Transverse colon (tissue), 4 donors: ENCODE measurements around the gene KRTAP20-1. TPM values are rescaled to one million over a fixed set of nuclear protein-coding genes. Genes with fewer than 3 reads are reported as not detected.

Source experiments
- DNase-seq: peaks from one replicate; pipeline ENCODE4 v3.0.0-alpha.2; 2019
- H3K27ac ChIP-seq, 4 donors: fragments of 200-600 bp; sonication (generic); 2 replicates each; pipeline ENCODE4 v1.5.1; 2016 to 2018; ENCODE audit warnings: inconsistent platforms in 4 of 4
- H3K27me3 ChIP-seq: fragments of 200-600 bp; sonication (generic); 2 replicates; pipeline ENCODE4 v1.5.1; 2017; ENCODE audit warnings: inconsistent platforms
- H3K36me3 ChIP-seq, 4 donors: fragments of 200-600 bp; sonication (generic); 2 replicates each; pipeline ENCODE4 v1.5.1; 2017 to 2019; ENCODE audit warnings: inconsistent platforms in 4 of 4
- H3K4me1 ChIP-seq, 4 donors: fragments of 200-600 bp; sonication (generic); 2 replicates each; pipeline ENCODE4 v1.5.1; 2017 to 2020; ENCODE audit warnings: inconsistent platforms in 4 of 4
- H3K4me3 ChIP-seq, 4 donors: fragments of 200-600 bp; sonication (generic); 1 replicate in 1 of 4; 2 replicates in 3 of 4; pipeline versions ENCODE4 v1.5.1 to v1.6.1; 2017 to 2019; ENCODE audit warnings: inconsistent platforms in 4 of 4
- H3K9me3 ChIP-seq, 2 donors: fragments of 200-600 bp; sonication (generic); 2 replicates each; pipeline ENCODE4 v1.5.1; 2017 to 2019; ENCODE audit warnings: inconsistent platforms in 2 of 2
- EP300 ChIP-seq: sonication (generic); formaldehyde crosslinking; IDR thresholded peaks from one replicate; pipeline ENCODE4 v1.6.1; 2017; ENCODE audit warnings: antibody characterized with exemption, low read depth
- POLR2A ChIP-seq: fragments of 450-650 bp; IDR thresholded peaks from one replicate; pipeline ENCODE4 v1.6.1; 2016; ENCODE audit warnings: antibody characterized with exemption, mild to moderate bottlenecking, moderate library complexity
- POLR2AphosphoS5 ChIP-seq, 3 donors: sonication (generic); formaldehyde crosslinking; IDR thresholded peaks; one replicate each; pipeline ENCODE4 v1.6.1; 2016; ENCODE audit warnings: antibody characterized with exemption in 3 of 3
- WGBS, 2 donors: methylation state at CpG; one replicate each; pipeline ENCODE4 v1.1.5; 2018; ENCODE audit warnings: low coverage in 1 of 2; 5-methylcytosine and 5-hydroxymethylcytosine counted together
- in situ Hi-C, 4 donors: fragments of 200-750 bp; cut with MboI; loops; one replicate each; pipeline versions ENCODE4 v1.15.0 to v1.15.1; 2017; ENCODE audit warnings: low sequenced_read_pairs in 3 of 4, low pct_ligation_motif_present in 1 of 4, low pct_unique_long_range_greater_than_20kb in 1 of 4
- intact Hi-C: fragments of 100-400 bp; cut with DNase I; formaldehyde crosslinking; loops from one replicate; pipeline ENCODE4 v1.15.1; 2023; ENCODE audit warnings: low total_unique reads
- total RNA-seq, 4 donors: library from RNA; depleted of rRNA; stranded (reverse); fragments of >200 nt; gene quantifications; one replicate each; pipeline ENCODE4 v1.1.0, GENCODE V29; 2016
- TF ChIP-seq, protein P1 (sequence below), 5 experiments: fragments of 200-600 bp in 3 of 5; fragments of 450-650 bp in 2 of 5; sonication (generic) in 3 of 5; IDR thresholded peaks; 1 replicate in 2 of 5; 2 replicates in 3 of 5; pipeline ENCODE4 v1.5.1; 2016 to 2017; ENCODE audit warnings: antibody characterized with exemption in 5 of 5, inconsistent platforms in 3 of 5, mild to moderate bottlenecking in 2 of 5, moderate library complexity in 1 of 5

The KRTAP20-1 gene, protein sequence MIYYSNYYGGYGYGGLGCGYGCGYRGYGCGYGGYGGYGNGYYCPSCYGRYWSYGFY
- total RNA-seq, result not detected

DNA sequence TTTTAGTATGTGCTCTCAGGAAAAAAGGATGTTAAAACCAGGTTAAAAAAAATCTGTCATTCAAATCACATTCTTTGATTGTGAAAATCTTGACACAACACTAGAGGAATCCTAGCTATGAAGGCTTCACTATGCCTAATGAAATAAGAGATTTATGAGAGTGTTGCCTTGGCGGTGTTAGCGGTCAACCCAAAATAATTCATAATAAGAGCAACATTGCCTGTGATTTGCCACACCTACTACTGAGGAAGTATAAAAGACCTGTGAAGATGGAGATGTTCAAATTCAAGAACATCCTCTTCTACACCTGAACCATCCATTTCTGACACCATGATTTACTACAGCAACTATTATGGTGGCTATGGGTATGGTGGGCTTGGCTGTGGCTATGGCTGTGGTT is at the start of gene KRTAP20-1:
Gene KRTAP20-1, plus strand, starts transcription at position 301 of the 400 bp plus-strand sequence. Its CDS starts 30 bp downstream, at position 331.
- TF ChIP-seq, protein P1, sequence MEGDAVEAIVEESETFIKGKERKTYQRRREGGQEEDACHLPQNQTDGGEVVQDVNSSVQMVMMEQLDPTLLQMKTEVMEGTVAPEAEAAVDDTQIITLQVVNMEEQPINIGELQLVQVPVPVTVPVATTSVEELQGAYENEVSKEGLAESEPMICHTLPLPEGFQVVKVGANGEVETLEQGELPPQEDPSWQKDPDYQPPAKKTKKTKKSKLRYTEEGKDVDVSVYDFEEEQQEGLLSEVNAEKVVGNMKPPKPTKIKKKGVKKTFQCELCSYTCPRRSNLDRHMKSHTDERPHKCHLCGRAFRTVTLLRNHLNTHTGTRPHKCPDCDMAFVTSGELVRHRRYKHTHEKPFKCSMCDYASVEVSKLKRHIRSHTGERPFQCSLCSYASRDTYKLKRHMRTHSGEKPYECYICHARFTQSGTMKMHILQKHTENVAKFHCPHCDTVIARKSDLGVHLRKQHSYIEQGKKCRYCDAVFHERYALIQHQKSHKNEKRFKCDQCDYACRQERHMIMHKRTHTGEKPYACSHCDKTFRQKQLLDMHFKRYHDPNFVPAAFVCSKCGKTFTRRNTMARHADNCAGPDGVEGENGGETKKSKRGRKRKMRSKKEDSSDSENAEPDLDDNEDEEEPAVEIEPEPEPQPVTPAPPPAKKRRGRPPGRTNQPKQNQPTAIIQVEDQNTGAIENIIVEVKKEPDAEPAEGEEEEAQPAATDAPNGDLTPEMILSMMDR (IDR thresholded peaks at IDR 0.05), result no peak
- no peak for TF ChIP-seq POLR2A
- H3K4me1 ChIP-seq, result no peaks in the 10 kb centered on the region
- no peaks in the 10 kb centered on the region for H3K36me3 ChIP-seq
- H3K27ac ChIP-seq, result no peak within 1 kb of the TSS
- no peaks in the 10 kb centered on the region for H3K9me3 ChIP-seq
- no peaks in the 10 kb centered on the region for H3K27me3 ChIP-seq
- in situ Hi-C loops, result no loop called here
- intact Hi-C loops, result no loop called here
- no peak for DNase-seq
- WGBS, 2 donors, result 87 to 96% methylated on average over 2 of the region's 2 CpGs
- no peak within 1 kb of the TSS for H3K4me3 ChIP-seq

DNA sequence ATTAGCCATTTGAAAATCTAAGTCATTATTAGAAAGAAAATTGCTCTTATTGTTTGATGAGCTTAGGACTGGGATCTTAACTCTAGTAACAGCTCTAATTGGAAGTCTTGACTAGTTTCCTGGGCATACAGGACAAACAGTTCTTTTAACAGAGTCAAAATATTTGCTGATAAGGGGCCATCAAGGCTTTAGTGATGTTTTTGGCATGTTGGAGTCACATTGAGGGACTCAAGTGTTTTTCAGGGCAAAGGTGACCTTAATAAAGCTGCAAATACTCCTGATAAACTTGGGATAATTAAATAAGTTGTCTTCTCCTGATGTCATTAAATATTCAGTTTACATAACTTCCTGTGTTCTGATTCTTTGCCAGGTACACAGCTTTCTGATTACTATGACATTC is 48.6 kb upstream of the KRTAP20-1 start:
- no peak overlapping the region for H3K27ac ChIP-seq
- H3K4me3 ChIP-seq, result no peak overlapping the region
- no peaks in the 10 kb centered on the region for H3K36me3 ChIP-seq
- intact Hi-C loops (no loop called here), in situ Hi-C loops (no loop called here)
- H3K27me3 ChIP-seq, result no peaks in the 10 kb centered on the region
- TF ChIP-seq POLR2A, result no peak
- no peaks in the 10 kb centered on the region for H3K9me3 ChIP-seq
- no peak for DNase-seq
- H3K4me1 ChIP-seq, result no peaks in the 10 kb centered on the region

DNA sequence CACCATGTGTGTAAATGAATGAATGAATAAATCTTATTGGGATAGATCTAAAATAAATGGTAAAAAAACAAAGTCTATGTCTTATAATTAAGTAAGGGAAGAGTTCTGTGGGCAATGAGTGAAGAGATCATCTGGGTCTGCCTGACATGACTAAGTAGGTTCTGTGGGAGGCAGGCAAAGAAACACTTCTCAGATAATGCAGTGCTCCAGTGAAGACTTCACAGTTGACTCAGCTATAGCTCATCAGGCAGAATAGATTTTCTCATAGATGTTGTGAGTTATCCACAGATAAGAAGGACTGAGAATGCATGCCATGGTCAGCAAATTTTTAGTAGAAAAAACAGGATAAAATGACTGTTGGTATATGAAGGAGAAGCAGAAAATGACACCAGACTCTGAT is 38.5 kb upstream of the KRTAP20-1 start:
- in situ Hi-C loops (no loop called here), intact Hi-C loops (no loop called here)
- no peak overlapping the region for H3K27ac ChIP-seq
- H3K4me1 ChIP-seq, result no peaks in the 10 kb centered on the region
- DNase-seq, result no peak
- H3K4me3 ChIP-seq, result no peak overlapping the region
- TF ChIP-seq EP300 (no peak), POLR2AphosphoS5 (IDR thresholded peaks at IDR 0.05) (no peak), POLR2A (no peak)
- TF ChIP-seq, protein P1 (IDR thresholded peaks at IDR 0.05), result no peak
- no peaks in the 10 kb centered on the region for H3K27me3 ChIP-seq
- H3K36me3 ChIP-seq, result no peaks in the 10 kb centered on the region
- no peaks in the 10 kb centered on the region for H3K9me3 ChIP-seq

DNA sequence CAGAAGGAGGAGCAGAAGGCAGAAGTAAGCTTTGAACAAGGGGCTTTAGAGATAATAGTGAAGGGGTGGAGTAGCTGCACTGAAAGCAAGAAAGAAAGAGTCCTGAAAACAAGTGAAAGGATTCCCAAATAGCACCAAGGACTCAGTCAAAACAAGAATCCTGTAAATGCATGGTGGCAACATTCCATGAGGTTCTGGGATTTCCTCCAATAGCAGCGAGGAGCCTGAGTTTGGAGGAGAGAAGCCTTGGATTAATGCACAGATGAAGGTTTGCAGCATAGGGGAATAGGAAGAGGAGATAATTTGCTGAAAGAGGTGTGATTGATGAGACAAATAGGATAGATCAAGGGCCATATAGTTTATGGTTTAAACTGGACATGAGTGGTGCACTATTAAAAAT is 36.9 kb upstream of the KRTAP20-1 start:
- TF ChIP-seq, protein P1 (IDR thresholded peaks at IDR 0.05), result no peak
- TF ChIP-seq POLR2AphosphoS5 (IDR thresholded peaks at IDR 0.05), result no peak
- no peak for TF ChIP-seq POLR2A
- no peak for TF ChIP-seq EP300
- Histone ChIP-seq H3K27ac (no peak overlapping the region), H3K9me3 (no peaks in the 10 kb centered on the region), H3K27me3 (no peaks in the 10 kb centered on the region), H3K4me3 (no peak overlapping the region), H3K4me1 (no peaks in the 10 kb centered on the region), H3K36me3 (no peaks in the 10 kb centered on the region)
- 55 to 61% methylated on average over 1 of the region's 1 CpG for WGBS, 2 donors
- in situ Hi-C loops (no loop called here), intact Hi-C loops (no loop called here)
- no peak for DNase-seq

DNA sequence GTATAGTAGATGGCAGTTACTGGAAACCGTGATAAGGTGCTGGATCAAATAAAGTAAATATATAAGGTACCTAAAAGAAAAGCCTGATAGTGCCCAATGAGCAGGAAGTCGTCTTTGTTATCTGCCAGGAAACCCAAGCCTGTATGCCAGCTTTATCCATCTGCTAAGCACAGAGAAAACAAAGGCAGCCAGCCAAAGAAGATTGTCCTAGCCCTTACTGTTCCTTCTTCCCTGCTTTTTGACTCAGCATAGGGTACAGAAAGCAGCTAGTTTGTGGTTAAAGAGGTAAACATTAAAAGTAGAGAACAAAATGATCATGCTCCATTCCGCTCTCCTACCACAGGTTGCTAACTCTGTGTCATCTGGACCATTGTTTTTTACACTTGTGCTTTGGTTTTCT is 36.1 kb upstream of the KRTAP20-1 start:
- in situ Hi-C loops (no loop called here), intact Hi-C loops (no loop called here)
- no peak for DNase-seq
- Histone ChIP-seq H3K27me3 (no peaks in the 10 kb centered on the region), H3K27ac (no peak overlapping the region), H3K36me3 (no peaks in the 10 kb centered on the region), H3K4me1 (no peaks in the 10 kb centered on the region), H3K4me3 (no peak overlapping the region), H3K9me3 (no peaks in the 10 kb centered on the region)
- 57 to 58% methylated on average over 3 of the region's 3 CpGs for WGBS, 2 donors
- no peak for TF ChIP-seq POLR2AphosphoS5 (IDR thresholded peaks at IDR 0.05)
- TF ChIP-seq, protein P1 (IDR thresholded peaks at IDR 0.05), result no peak
- no peak for TF ChIP-seq POLR2A
- TF ChIP-seq EP300, result no peak
